ENCODE results near the gene ADCY9. TPM values are rescaled to one million over a fixed set of nuclear protein-coding genes. Genes with fewer than 3 reads are reported as not detected.
"Not testable (repeated sequence)": the region's sequence is repeated elsewhere in the genome, so short reads cannot be mapped to it uniquely, and the experiment has no call there.

The ADCY9 gene
- polyA plus RNA-seq, 3 donors = 7.0 to 8.4 (median 8.2) TPM

DNA sequence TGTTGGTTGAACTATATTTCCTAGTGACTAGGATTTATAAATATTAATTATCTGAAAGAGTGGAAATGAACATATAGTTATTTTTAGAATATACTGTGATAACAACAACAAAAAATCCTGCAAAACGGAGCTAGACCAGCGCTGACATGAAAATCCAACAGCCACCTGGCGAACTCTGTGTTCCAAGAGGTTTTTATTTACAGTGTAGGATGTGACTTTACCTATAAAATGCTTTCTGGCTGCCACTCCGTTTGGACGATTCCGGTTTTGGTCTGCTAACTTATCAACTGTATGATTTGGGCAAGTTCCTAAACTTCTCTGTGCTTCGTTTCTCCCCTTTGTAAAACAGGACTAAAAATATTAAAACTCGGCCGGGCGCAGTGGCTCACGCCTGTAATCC, 73.7 kb downstream of the ADCY9 start:
- DNase-seq (ENCODE audit: low read depth in 3 of 3, low spot score in 2 of 3) = no peak

DNA sequence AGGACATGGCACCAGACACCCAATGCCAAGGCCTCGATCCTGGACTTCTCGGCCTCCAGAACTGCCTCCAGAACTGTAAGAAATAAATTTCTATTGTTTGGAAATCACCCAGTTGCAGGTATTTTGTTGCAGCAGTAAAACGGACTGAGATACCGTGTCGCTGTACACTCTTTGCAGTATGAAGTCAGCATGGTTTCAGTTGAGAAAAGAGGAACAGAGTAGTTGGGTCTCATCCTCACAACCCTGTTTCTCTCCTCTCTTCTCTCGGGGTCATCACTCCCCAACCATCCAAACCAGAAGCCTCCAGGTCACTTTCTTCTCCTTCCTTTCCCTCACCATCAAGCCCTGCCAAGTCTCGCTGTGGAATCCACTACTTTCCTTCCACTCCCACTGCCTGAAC, 77.8 kb downstream of the ADCY9 start:
- no peak for DNase-seq (ENCODE audit: low read depth in 3 of 3, low spot score in 2 of 3)

DNA sequence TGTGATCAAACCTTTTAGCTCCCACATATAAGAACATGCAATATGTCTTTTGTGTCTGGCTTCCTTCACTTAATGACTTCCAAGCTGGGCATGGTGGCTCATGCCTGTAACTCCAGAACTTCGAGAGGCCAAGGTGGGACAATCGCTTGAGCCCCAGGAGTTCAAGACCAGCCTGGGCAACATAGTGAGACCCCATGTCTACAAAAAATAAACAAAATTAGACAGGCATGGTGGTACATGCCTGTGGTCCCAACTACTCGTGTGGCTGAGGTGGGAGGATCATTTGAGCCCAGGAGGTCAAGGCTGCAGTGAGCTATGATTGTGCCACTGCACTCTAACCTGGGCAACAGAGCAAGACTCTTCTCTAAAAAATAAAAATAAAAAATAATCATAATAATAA, 79.3 kb downstream of the ADCY9 start:
- not testable (repeated sequence) for DNase-seq (ENCODE audit: low read depth in 3 of 3, low spot score in 2 of 3)

DNA sequence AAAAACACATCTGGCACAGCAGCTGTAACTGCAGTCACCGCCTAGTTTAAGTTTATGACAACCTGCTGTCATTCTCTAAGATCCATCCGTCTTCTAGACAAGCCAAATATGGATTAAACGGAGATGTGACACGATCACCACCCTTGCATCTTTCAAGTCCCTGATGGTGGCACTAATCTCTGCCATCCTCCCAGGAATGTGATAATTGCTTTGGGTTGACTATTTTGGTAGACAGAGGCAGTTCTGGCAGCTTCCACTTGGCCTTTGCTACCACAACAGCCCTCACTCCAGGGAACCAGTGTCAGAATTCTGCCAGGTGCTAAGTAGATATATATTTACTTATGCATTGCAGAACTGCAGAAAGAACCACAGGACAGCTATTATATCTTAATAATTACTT, 81.3 kb downstream of the ADCY9 start:
- no peak for DNase-seq (ENCODE audit: low read depth in 3 of 3, low spot score in 2 of 3)

DNA sequence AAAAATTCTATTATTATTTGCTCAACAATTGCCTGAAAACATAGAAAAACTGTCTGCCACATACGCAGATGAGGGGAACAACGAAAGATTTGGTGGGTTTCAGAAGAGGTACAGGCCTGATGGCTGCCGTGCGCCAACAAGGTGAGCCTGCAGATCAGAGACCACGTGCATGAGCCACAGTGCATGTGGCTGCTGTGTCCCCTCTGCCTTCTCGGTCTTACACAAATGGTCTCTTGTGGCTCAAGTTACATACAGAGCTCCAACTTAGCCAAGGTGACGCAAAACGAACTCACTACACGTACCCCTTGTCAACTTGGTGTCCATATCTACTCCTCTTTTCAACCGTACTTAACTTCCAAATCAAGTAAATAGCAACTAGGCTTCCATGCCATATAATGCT, 82.3 kb downstream of the ADCY9 start:
- DNase-seq (ENCODE audit: low read depth in 3 of 3, low spot score in 2 of 3) = no peak

DNA sequence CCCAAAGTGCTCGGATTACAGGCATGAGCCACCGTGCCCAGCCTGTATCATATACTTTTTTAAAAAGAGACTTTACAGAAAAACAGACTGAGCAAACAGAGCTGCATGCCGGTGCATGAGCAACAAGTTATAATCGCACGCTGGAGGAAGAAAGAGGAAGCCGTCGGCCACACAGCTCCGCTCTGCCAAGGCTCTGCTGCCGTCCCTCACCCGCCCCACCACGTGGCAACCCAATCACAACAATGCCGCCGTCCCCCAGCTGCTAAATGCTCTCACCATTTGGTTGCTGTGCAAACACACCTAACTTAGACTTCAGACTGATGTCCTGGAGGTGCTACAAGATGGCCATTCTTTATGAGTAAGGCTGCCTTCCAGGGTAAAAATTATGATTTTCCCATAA, 83.5 kb downstream of the ADCY9 start:
- DNase-seq (ENCODE audit: low read depth in 3 of 3, low spot score in 2 of 3) = no peak

DNA sequence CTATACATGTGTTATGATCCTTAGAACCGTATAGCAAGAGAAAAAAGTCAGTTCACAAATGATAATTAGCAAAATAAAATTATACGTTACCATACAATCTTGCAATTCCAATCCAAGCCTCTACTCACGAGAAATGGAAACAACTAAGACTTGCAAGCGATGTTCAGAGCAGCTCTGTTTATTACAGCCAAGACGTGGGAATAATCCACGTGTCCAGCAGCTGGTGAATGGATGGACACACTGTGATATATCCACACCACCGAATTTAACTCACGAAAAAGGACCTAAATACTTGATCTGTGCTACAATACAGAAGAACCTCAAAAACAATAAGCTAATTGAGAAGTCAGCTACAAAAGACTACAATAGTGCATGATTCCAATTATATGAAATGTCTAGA, 88.1 kb downstream of the ADCY9 start:
- no peak for DNase-seq (ENCODE audit: low read depth in 3 of 3, low spot score in 2 of 3)

DNA sequence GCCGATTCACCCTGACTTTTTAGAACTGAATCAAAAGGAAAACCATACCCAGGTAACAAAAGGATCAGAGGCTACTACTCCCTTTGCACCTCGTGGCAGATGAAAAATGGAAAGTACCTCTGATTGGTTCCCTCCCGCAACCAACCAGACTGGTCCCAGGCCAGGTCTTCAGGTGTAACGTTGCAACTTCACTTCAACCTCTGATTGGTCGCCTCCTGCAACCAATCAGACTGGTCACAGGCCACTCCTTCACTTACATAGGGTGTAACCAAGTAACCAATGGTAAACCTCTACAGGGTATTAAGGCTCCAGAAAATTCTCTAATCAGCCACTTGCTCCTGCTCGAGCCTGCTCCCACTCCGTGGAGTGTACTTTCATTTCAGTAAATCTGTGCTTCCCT, 89.4 kb downstream of the ADCY9 start:
- no peak for DNase-seq (ENCODE audit: low read depth in 3 of 3, low spot score in 2 of 3)

DNA sequence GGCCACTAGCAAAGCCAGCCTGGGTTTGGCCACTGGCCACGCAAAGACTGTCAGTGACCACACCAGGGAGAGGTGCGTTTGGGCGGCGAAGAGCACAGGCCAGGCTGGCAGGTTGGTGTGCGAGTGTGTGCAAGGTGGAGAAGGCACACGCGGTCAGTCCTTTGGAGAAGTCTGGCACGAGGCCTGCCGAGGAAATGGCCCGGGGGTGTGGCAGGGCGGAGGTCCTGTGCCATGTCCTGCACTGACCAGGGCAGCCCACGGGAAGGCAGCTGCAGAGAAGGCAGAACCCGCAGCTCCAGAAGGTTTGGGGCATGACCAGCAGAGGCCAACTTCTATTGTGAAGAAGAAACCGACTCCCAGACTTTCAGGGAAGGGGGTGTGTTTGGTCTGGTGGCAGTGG, 90.8 kb downstream of the ADCY9 start:
- DNase-seq (ENCODE audit: low read depth in 3 of 3, low spot score in 2 of 3) = no peak

DNA sequence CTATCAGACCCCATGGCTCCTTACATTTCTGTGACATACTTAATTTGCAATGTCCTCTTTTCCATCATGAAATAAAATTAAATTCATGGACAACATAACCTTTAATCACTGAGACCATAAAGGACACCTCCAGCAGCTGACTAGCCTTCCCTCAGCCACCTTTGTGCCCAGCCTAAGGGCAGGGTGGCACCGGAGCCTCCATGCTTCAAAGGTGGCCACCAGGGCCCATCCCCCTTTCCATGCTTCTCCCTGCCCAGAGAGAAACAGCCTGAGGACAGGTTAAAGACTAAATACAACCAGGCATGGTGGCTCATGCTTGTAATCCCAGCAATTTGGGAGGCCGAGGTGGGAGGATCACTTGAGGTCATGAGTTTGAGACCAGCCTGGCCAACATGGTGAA, 94.3 kb downstream of the ADCY9 start:
- no peak for DNase-seq (ENCODE audit: low read depth in 3 of 3, low spot score in 2 of 3)

DNA sequence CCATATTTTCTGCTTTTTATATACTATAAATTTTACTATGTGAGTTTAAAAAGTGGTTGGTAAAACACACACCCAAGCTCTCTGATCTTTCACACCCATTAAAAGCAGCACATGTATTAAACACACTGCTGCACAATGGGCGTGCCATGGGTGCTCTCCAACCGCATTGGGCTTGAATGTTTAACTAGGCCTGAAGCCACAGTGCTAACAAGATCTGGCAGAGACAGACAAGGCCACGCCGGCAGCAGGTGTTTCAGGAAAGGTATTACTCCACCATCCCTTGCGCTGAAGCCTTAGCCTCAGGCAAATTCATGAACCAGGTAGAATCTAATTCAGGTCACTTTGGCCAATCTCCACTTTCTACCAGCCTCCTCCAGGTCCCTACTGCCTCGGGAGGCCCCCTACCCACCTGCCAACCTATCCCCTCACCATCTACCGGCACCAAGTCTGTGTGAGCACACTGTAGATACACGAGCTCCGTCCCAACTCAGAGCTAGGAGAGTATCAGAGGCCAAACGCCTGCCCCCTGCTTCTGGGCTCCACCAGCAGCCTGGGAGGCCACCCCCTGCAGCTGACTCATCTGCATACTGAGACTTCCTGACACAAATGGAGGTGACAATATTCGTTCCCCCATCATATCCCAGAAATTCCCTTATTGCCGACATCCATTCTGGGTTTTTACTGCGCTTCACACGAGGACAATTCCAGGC, 95.0 kb downstream of the ADCY9 start:
- no peak for DNase-seq (ENCODE audit: low read depth in 3 of 3, low spot score in 2 of 3)

DNA sequence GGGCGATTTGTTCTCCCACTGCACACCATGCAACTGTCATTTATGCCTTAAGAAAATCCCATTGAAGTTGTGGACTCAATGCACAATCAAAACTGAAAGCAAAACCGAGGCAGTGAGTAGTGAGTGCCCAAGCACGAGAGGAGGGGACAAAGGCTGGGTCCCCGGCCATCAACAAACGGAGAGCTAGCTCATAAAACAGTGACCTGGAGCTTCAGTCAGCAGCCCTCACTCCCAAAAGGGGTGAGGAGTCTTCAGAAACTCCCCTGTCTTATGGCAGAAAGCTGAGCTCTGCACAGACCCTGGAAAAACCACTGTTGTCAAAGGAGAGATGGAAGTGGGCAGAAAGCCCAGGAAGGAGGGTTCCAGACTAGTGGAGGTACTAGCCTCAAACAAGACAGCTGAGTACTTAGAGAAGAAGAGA, 96.9 kb downstream of the ADCY9 start:
- no peak for DNase-seq (ENCODE audit: low read depth in 3 of 3, low spot score in 2 of 3)

DNA sequence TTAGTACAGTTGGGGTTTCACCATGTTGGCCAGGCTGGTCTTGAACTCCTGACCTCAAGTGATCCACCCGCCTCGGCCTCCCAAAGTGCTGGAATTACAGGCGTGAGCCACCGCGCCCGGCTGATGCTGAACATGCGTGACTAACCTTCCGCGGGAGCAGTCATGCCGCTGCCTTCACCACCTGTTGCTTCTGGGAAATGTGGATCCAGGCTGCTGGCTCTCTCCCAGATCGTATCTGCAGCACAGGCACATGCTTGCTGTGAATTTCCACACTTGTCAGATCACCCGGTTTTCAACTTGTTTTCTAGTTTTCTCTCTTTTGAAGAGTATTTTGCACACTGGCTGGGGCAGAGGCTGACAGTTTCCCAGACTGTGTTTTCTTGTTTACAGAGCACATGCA, 97.9 kb downstream of the ADCY9 start:
- DNase-seq (ENCODE audit: low read depth in 3 of 3, low spot score in 2 of 3) = no peak

DNA sequence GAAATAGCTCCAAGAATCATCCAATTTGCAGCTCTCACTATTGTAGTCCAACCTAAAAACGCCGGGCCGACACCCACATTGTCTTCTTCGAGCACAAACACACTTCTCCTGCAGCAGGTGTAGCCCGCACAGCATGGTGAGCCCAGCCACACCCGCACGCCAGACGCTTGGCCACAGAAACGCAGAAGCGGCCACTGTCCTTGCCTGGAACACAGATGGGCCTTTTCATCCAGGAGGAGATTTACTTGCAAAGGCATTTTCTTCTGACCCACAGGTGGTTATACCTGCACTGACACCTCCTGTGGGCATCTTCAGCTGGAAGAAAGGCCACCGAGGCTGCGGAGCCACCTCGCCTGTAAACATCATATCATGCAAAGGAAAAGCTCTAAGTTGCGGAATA, 98.4 kb downstream of the ADCY9 start:
- DNase-seq (ENCODE audit: low read depth in 3 of 3, low spot score in 2 of 3) = no peak

DNA sequence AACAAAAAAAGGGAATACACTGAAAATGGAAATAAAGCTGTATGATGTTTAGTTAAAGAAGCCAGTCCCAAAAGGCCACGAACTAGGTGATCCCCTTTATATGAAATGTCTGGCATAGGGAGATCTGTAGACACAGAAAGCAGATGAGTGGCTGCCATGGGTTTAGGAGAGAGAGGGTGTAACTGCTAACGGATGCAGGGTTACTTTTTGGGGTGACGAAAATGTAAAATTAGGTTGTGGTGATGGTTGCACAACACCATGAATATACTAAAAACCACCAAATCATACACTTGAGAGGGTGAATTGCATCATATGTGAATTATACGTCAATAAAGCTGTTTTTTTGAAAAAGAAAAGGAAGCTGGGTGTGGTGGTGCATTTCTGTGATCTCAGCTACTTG, 99.6 kb downstream of the ADCY9 start:
- no peak for DNase-seq (ENCODE audit: low read depth in 3 of 3, low spot score in 2 of 3)

DNA sequence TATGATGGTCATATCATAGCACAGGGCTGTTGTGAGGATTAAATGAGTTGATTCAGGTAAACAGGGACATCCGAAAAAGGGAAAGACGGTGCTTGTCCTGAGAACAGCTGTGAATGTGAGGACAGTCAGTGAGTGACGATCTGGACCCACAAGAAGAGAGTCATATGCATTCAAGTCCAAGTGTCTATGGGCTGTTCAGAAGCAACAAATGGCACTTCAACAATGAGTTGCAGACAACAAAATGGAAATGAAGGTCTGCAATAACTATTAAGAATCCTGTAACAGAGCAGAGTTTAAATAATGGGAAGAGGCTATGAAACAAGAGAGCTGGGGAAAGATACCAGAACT, 100.3 kb downstream of the ADCY9 start:
- DNase-seq (ENCODE audit: low read depth in 3 of 3, low spot score in 2 of 3) = no peak

DNA sequence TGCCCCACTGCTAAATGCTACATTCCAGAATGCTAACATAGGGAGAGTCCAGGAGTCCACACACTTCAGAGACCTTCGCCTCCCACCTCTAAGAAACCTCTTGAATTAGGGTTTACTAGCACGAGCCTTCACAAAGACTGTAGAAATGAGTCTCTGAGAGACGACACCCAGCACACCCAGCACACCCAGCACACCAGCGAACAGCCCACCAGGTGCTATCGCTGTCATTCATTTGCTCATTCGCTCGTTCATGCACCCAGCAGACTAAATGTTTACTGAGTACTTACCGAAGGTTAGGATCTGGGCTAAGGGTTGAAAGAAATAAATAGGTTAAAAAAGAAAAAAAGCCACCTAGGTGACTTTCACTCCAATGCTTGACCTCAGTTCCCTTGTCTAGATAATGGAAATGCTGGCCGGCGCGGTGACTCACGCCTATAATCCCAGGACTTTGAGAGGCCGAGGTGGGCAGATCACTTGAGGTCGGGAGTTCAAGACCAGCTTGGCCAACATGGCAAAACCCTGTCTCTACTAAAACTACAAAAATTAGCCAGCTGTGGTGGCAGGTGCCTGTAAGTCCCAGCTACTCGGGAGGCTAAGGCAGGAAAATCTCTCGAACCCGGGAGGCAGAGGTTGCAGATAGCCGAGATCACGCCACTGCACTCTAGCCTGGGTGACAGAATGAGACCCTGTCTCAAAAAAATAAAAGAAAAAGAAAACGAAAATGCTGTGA, 100.8 kb downstream of the ADCY9 start:
- no peak for DNase-seq (ENCODE audit: low read depth in 3 of 3, low spot score in 2 of 3)

DNA sequence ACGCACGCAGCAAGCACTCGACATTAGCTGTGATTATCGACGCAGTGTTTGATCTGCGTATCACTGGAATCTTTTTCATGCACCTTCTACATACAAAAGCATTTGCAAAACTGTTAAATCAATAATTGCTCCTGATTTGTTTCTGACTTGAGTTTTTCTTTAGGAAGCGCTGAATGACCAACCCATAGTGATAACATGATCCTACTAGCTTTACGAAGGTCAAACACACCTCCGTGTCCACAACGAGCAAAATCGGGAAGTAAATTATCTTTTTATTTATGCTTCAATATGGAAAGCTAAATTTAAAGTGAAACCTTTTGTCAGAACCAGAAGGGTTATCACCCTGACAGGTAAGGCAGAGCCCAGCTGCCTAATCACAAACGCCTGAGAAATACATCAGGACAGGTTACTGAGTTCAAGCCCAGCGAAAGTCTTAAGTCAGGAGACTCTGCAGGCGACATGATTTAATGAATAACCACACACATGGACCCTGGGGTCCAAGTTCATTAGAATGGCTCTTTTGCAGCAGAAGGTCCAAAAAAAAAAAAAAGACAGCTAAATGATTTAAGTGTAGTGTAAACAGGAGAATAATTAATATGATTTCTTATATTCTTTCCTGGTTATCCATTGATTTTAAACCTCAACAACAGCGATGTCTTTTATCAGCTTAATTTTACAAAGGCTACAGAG, 104.2 kb downstream of the ADCY9 start:
- no peak for DNase-seq (ENCODE audit: low read depth in 3 of 3, low spot score in 2 of 3)

DNA sequence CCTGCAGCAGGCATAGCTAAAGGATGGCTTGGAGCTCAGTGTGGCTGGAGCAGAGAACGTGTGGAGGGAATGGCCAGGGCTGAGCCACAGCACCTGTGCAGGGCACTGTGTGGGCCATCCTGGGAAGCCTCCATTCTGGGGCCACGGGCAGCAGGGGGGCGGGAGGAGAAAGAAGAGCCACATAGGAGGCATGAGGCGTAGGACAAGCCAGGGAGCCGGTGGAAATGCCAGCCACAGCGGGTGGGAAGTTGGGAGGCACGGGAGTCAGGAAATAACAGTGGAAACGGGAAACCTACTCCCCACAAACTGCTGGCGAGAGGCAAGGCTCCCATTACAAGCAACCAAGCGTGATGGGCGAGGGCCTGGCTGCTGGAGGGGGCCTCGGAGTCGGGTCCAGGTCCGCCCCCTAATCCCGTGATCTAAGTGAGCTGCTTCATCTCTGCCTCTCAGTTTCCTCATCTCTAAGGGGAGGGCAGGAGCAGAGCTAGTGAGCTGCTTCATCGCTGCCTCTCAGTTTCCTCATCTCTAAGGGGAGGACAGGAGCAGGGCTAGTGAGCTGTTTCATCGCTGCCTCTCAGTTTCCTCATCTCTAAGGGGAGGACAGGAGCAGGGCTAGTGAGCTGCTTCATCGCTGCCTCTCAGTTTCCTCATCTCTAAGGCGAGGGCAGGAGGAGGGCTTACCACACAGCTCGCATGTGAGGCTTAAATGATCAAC, 104.9 kb downstream of the ADCY9 start:
- no peak for DNase-seq (ENCODE audit: low read depth in 3 of 3, low spot score in 2 of 3)

DNA sequence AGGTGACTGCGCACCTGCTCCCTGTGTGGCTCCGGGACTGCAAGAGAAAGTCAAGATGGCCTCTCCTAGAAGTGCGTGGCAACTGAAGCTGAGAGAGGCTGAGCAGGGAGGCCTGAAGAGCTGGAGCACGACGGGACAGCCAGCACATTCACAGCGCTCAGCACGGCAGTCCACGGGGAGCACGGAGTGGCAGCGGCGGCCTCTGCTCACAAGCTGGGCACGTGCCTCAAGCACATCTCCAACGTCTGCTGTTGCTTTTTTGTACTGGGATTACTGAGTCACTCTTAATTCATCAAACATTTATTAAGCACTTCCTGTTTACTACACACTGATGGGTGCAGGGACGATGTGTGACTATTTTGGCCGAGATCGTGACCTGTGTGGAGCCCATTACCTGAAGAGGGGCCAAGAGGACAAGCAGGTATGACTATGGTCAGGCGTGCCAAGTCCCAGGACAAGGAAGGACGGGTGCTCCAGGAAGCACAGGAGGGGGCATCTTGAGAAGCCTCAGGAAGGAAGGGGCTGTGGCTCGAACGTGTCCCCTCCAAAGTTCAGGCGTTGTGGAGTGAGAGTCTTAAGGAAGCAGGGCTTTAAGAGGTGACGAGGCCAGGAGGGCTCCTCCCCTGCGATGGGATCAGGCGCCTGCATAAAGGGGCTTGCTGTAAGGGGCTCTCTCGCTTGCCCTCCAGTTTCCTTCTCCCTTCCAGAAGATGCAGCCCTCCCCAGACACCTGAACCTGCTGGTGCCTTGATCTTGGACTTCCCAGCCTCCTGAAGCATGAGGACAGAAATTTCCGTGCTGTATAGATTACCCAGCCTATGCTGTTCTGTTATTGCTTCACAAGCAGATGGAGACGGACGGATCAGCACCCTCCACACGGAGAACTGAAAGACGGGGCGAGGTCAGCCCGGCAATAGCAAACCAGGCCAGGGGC, 105.8 kb downstream of the ADCY9 start:
- DNase-seq (ENCODE audit: low read depth in 3 of 3, low spot score in 2 of 3) = no peak
